Cortex of kidney (tissue), 1 donor: ENCODE data around the gene GSTT2.

ENCODE experiments used
- DNase-seq: peaks from one replicate; lab custom pipeline; 2025; lab: John Stamatoyannopoulos, UW

The GSTT2 gene

DNA sequence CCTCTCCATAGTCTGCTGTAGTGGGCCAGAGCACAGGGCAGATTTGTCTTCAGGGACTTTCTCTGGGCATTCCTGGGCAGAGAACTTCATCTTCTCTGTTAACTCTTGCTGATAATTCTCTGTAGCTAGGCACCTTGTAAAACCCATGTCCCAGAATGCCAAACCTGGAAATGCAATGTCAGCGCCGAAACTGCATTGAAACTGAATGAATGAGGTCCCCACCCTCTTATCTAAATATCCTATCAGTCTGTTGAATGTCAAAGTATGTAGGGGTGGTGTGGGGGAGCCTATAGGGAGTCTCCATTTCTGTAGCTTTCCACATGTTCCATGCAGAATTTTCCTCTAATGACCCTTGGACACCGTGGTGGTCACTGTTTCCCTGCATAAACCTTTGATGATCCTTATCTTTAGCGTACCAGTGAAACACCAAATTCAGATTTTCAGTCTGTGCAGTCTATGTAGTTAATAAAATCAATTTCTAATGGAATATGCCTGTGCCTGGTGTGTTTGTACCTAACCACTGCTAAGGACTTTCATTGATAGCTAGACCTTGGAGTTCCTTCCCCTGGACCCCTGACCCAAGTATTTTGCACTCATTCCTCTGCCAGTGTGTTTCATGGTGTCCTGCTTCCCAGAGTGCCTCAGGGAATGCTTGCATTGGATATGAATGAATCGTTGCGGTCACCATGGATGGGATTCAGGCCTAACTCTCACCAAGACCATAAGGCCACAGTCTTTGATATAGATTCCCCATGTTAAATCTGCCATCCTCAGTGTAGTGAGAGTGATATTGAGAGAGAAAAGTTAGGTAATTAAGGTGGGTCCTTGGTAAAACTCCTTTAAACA is 28.7 kb downstream of the GSTT2 start:
- DNase-seq, result no peak

DNA sequence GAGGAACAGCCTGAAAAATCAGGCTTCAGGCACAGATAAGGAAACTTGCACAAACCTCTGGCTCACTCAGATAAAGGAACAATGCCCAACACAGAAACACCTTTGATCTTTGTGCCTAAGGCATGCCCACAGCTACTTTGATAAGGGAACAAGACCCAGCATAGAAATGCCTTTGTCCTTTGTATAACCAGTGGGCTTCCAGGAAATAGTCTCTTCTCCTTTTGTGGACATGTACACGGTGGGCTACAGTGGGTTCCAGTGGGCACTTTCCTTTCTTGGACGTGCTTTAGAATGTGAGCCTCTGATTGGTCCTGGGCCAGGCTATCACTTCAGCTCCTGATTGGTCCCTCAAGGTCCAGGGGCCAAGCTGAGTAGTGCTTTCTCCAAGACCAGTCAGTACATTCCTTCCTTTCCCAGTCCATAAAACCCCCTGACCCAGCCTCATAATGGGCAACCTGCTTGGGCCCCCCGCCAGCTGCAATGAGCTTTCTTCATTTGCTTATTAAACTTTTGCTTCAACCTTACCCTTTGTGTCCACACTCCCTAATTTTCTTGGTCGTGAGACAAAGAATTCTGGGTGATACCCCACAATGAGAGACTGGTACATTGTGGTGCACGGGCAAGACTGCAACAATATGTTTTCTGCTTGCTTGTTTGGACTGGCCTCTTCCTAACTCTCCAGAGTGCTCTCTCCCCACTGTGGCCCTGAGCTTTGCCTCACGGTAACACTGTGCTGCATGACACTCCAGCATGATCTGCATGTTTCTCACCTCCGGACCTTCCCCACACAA is 29.5 kb downstream of the GSTT2 start:
- no peak for DNase-seq

DNA sequence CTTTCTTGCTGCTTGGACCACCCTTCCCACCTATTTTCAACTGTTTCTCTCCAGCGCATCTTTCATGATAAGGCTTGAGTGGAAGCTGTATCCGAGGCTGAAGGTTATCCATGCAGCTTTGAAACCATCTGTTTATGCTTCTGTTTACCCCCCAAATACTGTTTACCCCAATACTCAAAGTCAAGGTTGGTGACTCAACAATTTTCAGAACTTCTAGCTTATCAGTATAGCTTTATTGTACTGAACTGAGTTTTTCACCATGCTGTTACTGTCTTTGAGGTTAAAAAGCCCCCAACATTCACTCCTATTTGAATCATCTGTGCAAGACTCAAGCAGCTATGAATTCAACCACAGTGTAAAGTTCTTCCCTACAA is 30.1 kb downstream of the GSTT2 start:
- DNase-seq, result no peak

DNA sequence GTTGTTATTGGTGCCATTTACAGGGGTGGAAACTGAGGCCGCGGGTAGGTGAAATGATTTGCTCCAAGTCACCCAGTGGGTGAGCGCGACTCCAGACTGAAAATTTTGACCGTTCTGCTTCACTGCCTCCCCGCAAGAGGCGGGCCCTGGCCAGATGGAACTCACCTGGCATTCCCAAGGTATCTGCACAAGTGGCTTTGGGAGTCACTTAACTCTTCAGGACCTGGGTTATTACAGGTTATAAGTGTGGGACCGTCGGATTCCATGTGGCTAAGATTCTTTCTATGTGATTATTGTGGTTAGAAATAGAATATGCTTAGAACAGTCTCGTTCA is 31.8 kb downstream of the GSTT2 start:
- DNase-seq, result no peak

DNA sequence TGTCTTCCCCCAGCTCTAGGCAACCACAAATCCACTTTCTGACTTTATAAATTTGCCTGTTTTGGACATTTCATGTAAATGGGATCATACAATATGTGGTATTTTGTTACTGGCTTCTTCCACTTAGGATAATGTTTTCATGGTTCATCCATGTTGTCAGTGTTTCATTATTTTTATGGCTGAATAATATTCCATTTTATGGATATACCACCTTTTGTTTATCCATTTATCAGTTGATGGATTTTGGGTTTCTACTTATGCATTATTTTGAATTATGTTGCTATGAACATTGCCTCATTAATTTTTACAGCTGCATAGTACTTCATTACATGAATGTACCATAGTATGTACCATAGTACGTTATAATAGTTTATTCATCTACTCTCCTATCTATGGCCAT is 36.2 kb downstream of the GSTT2 start:
- no peak for DNase-seq

DNA sequence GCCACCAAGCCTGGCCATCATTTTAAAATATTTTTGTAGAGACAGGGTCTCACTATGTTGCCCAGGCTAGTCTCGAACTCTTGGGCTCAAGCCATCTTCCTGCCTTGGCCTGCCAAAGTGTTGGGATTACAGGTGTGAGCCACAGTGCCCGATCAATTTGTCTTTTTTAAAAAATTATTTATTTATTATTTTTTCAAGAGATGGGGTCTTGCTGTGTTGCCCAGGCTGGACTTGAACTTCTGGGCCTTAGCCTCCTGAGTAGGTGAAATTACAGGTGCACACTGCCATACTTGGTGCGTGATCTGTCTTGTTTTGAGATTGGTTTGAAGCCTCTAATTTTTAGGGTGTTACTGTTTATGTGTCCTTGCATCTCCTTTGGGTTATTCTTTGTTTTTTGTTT is 41.4 kb downstream of the GSTT2 start:
- DNase-seq, result no peak

DNA sequence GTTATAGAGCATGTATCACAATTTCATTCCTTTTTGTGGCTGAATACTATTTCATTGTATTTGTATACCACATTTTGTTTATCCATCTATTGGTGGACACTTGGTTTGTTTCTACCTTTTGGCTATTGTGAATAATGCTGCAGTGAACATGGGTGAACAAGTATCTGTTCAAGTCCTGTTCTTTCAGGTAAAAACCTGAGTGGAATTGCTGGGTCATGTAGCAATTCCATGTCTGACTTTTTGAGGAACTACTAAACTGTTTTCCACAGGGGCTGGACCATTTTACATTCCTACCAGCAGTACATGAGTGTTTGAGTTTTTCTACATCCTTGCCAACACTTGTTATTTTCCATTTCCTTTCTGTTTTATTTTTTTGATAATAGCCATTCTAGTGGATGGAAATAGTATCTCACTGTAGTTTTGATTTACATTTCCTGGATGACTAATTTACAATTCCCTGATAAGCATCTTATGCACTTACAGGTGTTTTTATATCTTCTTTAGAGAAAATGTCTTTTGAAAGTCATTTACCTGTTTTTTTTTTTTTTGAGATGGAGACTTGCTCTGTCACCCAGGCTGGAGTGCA is 43.4 kb downstream of the GSTT2 start:
- DNase-seq, result no peak

DNA sequence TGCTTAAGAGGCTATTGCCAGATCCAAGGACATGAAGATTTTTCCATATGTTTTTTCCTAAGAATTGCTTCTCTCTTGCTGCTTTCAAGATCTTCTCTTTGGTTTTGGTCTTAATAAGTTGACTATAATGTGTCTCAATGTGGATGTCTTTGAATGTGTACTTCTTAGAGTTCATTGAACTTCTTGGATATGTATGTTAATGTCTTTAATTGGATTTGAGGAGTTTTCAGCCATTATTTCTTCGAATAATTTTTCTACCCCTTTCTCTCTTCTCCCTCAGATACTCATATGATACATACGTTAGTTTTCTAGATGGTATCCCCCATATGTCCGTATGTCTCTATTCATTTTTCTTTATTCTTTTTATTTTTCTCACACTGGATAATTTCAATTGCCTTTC is 44.4 kb downstream of the GSTT2 start:
- no peak for DNase-seq

DNA sequence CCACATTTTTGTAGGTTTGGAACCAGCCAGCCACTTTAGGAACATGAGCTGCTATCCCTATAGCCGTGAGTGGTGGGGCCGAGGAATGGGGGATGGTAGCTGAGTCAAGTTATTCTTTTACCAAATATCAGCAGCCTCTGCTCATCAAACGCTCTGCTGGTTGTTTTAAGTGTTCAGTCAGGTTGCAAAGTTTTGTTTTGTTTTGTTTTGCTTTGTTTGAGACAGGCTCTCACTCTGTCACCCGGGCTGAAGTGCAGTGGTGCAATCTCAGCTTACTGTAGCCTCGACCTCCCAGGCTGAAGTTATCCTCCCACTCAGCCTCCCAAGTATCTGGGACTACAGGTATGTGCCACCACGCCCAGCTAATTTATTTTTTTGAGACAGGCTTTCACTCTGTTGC is 45.5 kb downstream of the GSTT2 start:
- DNase-seq, result no peak

DNA sequence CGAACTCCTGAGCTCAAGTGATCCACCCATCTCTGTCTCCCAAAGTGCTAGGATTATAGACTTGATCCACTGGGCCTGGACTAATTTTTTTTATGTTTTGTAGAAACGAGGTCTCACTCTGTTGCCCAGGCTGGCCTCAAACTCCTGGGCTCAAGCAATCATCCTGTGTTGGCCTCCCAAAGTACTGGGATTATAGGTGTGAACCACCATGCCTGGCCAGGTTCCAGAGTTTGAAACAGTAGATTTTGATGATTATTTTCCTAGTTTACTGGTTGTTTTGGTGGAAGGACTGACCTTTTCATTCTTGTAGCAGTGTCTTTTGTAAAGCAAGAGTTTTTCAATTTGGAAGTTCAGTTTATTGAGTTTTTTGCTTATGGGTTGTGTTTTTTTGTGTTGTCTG is 46.1 kb downstream of the GSTT2 start:
- no peak for DNase-seq

DNA sequence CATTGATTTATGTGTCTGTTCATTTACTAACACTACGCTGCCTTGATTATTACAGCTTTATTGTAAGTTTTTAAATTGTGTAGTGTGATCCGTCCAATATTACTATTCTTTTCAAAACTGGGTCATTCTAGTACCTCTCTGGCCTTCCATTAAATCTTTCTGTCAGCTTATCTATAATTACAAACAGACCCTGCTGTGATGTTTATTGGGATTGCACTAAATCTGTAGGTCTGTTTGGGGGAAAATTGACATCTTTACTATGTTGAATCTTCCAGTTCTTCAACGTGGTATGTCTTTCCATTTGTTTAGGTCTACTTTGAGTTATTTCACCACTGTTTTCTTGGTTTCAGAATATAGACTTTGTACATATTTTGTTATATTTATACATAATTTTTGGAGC is 46.8 kb downstream of the GSTT2 start:
- no peak for DNase-seq

DNA sequence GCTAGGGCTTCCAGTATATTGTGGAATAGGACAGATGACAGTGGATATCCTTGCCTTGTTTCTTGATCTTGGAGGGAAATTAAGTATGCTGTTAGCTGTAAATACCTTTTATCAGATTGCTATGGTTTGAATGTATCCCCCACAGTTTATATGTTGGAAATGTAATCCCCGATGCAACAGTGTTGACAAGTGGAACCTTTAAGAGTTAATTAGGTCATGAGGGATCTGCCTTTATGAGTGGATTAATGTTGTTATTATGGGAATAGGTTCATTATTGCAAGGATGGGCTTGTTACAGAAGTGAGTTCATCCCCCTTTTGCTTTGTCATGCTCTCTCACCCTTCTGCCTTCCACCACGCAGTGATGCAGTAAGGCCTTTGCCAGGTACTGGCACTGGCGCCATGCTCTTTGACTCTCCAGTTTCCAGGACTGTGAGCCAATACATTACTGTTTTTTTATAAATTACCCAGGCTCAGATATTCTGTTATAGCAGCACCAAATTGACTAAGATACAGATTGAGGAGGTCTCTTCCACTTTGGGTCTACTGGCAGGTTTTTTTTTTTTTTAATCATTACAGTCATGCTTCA is 47.5 kb downstream of the GSTT2 start:
- DNase-seq, result no peak

DNA sequence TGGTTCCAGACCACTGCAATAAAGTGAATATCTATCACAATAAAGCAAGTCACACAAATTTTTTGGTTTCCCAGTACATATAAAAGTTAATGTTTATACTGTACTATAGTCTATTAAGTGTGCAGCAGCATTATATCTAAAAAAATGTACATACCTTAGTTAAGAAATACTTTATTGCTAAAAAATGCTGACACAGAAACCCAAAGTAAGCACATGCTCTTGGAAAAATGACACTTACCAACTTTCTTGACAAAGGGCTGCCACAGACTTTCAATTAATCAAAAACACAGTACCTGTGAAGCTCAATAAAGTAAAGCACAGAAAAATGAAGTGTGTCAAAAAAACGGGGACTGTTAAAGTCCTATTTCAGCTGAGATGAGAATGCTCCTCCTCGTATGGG is 48.1 kb downstream of the GSTT2 start:
- DNase-seq, result no peak

DNA sequence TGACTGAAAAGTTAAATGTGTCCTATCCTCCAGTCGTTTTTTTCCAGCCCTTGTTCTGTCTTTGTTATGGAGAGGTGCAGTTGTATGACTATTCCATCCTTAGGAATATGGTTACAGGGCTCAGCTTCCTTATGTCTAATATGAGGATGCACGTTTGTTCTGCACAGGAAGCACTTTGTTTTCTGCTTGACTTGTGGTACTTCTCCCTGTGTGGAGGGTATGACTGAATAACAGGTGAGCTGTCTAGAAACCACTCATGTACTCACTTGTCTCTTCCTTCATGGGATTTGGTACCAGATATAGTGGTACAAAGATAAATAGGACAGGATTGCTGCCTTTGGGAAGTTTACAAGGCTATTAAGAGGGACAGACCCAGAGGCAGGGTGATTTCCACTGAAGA is 48.6 kb downstream of the GSTT2 start:
- no peak for DNase-seq

DNA sequence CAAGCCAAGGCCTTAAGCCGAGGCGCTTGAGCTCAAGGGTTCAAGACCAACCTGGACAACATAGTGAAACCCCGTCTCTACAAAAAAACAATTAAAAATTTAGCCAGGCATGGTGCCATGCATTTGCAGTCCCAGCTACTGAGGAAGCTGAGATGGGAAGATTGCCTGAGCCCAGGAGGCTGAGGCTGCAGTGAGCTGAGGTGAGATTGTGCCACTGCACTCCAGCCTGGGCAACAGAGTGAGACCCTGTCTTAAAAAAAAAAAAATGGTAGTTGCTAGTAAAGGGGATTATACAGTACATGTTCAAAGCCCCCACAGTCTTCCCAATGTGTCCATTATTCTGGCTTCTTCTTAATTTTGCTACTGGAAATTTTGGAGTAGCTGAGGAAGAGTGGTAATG is 49.4 kb downstream of the GSTT2 start:
- DNase-seq, result no peak

DNA sequence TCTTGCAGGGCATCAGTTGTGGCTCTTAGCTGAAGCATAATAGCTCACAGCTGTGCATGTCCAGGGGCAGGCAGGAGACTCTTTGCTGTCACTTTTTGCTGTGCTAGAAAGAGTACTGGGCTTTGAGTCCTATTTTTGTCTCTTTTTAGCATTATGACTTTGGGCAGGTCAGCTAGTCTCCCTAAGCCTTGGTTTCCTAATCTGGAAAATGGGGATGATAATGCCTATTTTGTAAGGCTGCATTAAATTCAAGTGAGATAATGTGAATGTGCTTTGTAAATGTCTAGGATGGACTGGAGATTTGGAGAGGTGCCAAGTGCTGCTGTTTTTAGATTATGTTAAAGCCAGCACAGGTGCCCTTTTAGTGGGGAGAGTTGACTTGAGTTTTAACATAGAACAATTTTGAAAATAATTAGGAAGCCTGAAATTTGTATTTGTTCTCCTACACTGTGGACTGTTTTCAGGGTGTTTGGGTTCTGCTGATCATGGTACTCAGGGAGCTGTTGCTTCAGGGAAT is 50.3 kb downstream of the GSTT2 start:
- DNase-seq, result no peak
